ENCODE measurements around the gene CAMK2N2. TPM values are rescaled to one million over a fixed set of nuclear protein-coding genes. Genes with fewer than 3 reads are reported as not detected.

The CAMK2N2 gene
- total RNA-seq, 4 donors from 2014 or later: not detected

DNA sequence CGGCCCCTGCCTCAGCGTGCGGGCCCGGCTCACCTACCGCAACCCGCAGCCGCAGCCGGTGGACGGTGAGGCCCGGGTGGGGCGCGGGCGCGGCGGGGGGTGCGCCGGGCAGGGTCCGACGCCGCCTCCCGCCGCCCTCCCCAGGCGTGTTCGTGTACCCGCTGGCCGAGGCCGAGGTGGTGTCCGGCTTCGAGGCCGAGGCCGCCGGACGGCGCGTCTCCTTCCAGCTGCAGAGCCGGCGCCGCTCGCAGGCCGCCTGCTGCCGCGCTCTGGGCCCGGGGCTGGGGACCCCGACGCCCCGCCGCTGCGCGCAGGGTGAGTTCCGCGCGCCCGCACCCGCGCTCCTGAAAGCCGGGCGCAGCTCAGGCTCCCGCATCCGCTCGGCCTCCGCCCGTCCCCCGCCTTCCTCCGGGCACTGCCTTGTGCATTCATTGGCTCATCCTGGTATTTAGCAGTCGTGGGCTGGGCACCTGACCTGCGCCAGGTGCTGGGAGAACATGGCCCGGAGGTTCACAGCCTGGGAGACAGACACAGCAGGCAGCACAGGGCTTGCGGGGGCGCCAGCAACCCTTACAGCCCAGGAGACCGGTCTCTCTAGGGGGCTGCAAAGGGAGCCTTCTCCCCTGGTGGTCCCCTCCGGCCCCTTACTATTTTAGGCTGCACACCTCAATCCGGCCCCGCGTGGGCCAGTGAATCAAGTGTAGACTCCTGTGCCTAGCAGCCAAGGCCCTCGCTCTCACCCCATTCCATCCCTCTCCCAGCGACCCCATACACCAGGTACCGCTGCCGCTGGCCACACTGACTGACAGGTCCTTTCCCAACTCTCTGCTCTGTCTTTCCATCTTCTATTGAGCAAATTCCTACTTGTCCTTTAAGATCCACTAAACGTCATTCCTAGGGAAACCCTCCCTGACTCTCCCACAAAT, 30.5 kb downstream of the CAMK2N2 start:
- Histone ChIP-seq H3K4me1 (peaks cover 9 to 31% of the 10 kb centered on the region in 2 donors), H3K27ac (no peak overlapping the region), H3K4me3 (replicated peaks in 1 of 3) (peak overlapping the region in 1 of 3 donors; percentile 30), H3K27me3 (peaks cover 6% of the 10 kb centered on the region), H3K36me3 (no peaks in the 10 kb centered on the region), H3K9me3 (no peaks in the 10 kb centered on the region)
- TF ChIP-seq, protein P1, sequence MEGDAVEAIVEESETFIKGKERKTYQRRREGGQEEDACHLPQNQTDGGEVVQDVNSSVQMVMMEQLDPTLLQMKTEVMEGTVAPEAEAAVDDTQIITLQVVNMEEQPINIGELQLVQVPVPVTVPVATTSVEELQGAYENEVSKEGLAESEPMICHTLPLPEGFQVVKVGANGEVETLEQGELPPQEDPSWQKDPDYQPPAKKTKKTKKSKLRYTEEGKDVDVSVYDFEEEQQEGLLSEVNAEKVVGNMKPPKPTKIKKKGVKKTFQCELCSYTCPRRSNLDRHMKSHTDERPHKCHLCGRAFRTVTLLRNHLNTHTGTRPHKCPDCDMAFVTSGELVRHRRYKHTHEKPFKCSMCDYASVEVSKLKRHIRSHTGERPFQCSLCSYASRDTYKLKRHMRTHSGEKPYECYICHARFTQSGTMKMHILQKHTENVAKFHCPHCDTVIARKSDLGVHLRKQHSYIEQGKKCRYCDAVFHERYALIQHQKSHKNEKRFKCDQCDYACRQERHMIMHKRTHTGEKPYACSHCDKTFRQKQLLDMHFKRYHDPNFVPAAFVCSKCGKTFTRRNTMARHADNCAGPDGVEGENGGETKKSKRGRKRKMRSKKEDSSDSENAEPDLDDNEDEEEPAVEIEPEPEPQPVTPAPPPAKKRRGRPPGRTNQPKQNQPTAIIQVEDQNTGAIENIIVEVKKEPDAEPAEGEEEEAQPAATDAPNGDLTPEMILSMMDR (IDR thresholded peaks at IDR 0.05): no peak
- no peak for TF ChIP-seq POLR2A (IDR thresholded peaks at IDR 0.05)
- DNase-seq: peak; percentile 41 to 46
- intact Hi-C loops (cut with DNase I): loop anchor here (10.0 kb wide), 1 partner anchor 54 kb away; no protein-coding TSS in a partner anchor
- WGBS, 2 donors: 16 to 49% methylated on average over 9 to 34 of the region's 79 CpGs

DNA sequence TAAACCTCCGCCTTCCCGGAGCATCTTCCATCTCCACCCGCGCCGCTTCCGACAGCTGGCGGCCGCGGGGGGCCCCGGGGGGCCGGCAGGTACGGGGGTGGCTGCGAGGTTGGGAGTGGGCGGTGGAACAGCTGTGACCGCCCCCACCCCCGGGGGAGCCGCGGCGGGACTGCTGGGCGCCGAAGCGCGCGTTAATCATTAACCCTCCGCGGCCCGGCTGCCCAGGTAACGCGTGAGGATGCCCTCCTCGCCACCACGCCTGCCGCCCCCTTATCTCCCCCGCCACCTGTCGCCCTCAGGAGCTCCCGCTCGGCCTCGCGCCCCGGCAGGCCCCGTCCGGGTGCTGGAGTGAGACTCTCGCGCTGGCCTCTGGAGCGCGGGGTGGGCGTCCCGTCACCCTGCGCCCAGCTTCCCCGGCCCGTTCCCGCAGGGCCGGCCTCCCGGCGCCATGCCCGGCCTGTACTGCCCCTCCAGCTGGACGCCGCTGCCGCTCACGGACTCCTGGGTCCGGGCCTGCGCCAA, 31.2 kb downstream of the CAMK2N2 start:
- peak overlapping the region in 1 of 3 donors; percentile 30 for H3K4me3 ChIP-seq (replicated peaks in 1 of 3)

DNA sequence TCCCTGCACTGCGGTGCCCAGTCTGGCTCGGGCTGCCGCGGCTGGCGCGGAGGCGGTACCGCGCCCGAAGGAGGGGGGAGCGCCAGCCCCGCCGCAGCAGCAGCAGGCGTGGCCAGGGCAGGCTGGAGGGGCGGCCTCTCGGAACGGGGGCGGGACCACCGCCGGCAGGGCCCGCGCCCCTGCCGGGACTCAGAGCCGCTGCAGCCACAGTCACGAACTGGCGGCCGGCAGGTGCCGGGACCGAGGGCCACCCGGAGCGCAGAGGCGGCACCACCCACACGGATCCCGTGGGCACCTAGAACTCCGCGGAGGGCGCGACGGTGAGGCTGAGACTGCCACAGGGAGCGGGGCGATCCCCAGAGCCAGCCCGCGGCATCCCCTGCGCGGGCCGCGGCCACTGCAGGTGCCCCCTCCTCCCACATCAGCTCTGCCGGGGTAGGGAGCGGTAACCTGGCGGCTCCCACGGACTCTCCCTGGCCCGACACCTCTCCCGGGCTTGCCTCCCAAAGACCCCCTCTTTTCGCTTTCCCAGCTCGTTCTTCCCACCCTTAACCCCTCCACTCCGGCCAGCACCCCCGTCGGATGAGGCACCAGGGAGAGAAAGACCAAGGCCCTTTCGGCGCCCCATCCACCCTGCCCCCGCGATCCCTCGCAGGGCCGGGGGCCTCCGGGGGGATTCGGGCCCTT, 31.8 kb downstream of the CAMK2N2 start, which contains the start of gene VWA5B2:
Gene VWA5B2 (plus strand): TSS at position 192 of the 687 bp plus-strand sequence. CDS start 944 bp downstream, outside the sequence.
- TF ChIP-seq, protein P1 (IDR thresholded peaks at IDR 0.05): peak in 4 of 6 experiments; percentile 21 to 60 (median 52)
- peak in 1 of 2 donors; percentile 52 for TF ChIP-seq POLR2A (IDR thresholded peaks at IDR 0.05)
- H3K27me3 ChIP-seq: peaks cover 6% of the 10 kb centered on the region
- H3K4me3 ChIP-seq (replicated peaks in 1 of 3): peak within 1 kb of the TSS in 2 of 3 donors; percentile 30 to 39
- peak; percentile 76 for DNase-seq
- H3K36me3 ChIP-seq: no peaks in the 10 kb centered on the region
- peaks cover 9 to 29% of the 10 kb centered on the region in 2 donors for H3K4me1 ChIP-seq
- no peak within 1 kb of the TSS for H3K27ac ChIP-seq
- 1 to 2% methylated on average over 19 to 20 of the region's 66 CpGs for WGBS, 2 donors
- no peaks in the 10 kb centered on the region for H3K9me3 ChIP-seq
- intact Hi-C loops (cut with DNase I): loop anchor here (10.0 kb wide), 1 partner anchor 55 kb away; no protein-coding TSS in a partner anchor

More for the DNA sequence above, 31.2 kb downstream of the CAMK2N2 start:
- Histone ChIP-seq H3K27ac (no peak overlapping the region), H3K9me3 (no peaks in the 10 kb centered on the region), H3K4me1 (peaks cover 9 to 31% of the 10 kb centered on the region in 2 donors), H3K27me3 (peaks cover 6% of the 10 kb centered on the region), H3K36me3 (no peaks in the 10 kb centered on the region)
- 0 to 2% methylated on average over 1 to 16 of the region's 61 CpGs for WGBS, 2 donors
- TF ChIP-seq, protein P1 (IDR thresholded peaks at IDR 0.05): no peak
- TF ChIP-seq POLR2A (IDR thresholded peaks at IDR 0.05): no peak
- DNase-seq: no peak
- intact Hi-C loops (cut with DNase I): loop anchor here (10.0 kb wide), 1 partner anchor 55 kb away; no protein-coding TSS in a partner anchor

DNA sequence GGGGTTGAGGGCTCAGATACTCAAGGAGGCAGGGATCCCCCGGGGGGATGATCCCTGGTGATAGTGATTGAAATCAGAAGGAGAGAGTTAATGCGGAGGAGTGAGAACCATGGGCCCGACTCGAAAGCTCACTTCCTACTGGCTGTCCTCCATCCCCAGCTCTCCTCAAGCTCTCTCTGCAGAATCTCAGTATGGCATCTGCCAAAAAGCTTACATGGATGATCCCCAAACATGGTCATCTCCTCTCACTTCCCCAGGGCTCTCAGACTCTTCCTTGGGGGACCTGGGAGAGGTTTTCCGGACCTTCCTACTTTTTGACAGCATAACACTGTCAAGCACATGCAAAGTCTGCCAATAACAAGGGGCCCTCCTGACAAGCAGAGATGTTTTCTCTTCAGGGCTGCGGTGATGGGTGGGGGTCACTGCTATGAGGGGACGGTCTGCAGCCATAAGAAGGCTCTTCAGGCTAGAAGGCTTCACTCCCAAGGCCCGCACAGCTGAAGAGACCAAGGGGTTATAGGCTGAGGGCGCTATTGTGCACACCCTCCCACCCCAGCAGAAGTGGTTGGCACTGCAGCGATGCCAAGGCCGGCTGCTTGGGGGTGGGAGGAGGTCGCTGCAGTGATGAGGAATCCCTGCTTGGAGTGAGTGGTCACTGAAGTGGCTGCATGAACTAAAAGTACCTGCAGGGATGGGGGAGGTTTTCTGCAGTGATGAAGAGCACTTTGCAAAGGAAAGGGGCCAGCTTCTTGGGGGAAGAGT, 32.8 kb downstream of the CAMK2N2 start:
- Histone ChIP-seq H3K4me1 (peaks cover 9 to 24% of the 10 kb centered on the region in 2 donors), H3K4me3 (replicated peaks in 1 of 3) (no peak overlapping the region), H3K27me3 (peaks cover 6% of the 10 kb centered on the region), H3K36me3 (no peaks in the 10 kb centered on the region), H3K27ac (no peak overlapping the region), H3K9me3 (no peaks in the 10 kb centered on the region)
- peak; percentile 41 to 53 for DNase-seq
- TF ChIP-seq POLR2A (IDR thresholded peaks at IDR 0.05): no peak
- TF ChIP-seq, protein P1 (IDR thresholded peaks at IDR 0.05): no peak
- WGBS, 2 donors: 36 to 50% methylated on average over 12 of the region's 12 CpGs
- intact Hi-C loops (cut with DNase I): no loop called here
